ENCODE results near the gene PPP1R15A.

Gene PPP1R15A

GRCh38 chr19:48881741-48882657 is 9.8 kb downstream of the PPP1R15A start:
- ChIA-PET POLR2A (interaction anchor here (1.0 to 1.8 kb wide), 2 partner anchors 10 to 80 kb away, joined by 3 to 5 read pairs; partner anchors contain the start of gene PPP1R15A), CTCF (interaction anchor here (1.3 to 4.1 kb wide), 2 partner anchors 40 to 88 kb away, joined by 3 to 22 read pairs; no protein-coding TSS in a partner anchor)

GRCh38 chr19:48883726-48884125 is 11.5 kb downstream of the PPP1R15A start:
- no peaks in the 10 kb centered on the region for H3K9me3 ChIP-seq (ENCODE audit: control insufficient read depth, insufficient read depth, low read depth, low read length)
- H3K4me1 ChIP-seq (ENCODE audit: control insufficient read depth, insufficient read depth, low read length): no peaks in the 10 kb centered on the region
- TF ChIP-seq ZNF266 (tag by site-specific recombination; IDR thresholded peaks at IDR 0.05; ENCODE audit: low read depth) (no peak), PRDM6 (tag by site-specific recombination; IDR thresholded peaks at IDR 0.05) (no peak), ZBTB6 (tag by site-specific recombination; IDR thresholded peaks at IDR 0.05) (no peak), ZNF596 (tag by site-specific recombination; IDR thresholded peaks at IDR 0.05) (no peak), ZNF777 (tag by site-specific recombination; IDR thresholded peaks at IDR 0.05; ENCODE audit: borderline replicate concordance) (no peak), ZNF174 (tag by site-specific recombination; IDR thresholded peaks at IDR 0.05) (no peak), ZNF140 (tag by site-specific recombination; IDR thresholded peaks at IDR 0.05) (no peak), YY1 (tag by site-specific recombination; IDR thresholded peaks at IDR 0.05) (no peak), PRDM1 (tag by site-specific recombination; IDR thresholded peaks at IDR 0.05) (no peak)
- H3K4me3 ChIP-seq (ENCODE audit: low read depth, low read length): no peak overlapping the region
- H3K27ac ChIP-seq (ENCODE audit: extremely low read depth, low read depth, low read length): no peak overlapping the region
- H3K36me3 ChIP-seq (ENCODE audit: control insufficient read depth in 2 of 2, insufficient read depth in 1 of 2, low read length in 2 of 2): no peaks in the 10 kb centered on the region
- POLR2A ChIA-PET: no interaction called here
- CTCF ChIA-PET: interaction anchor here (1.6 kb wide), 1 partner anchor 41 kb away, joined by 3 read pairs; no protein-coding TSS in a partner anchor

More at GRCh38 chr19:48881741-48882657, 9.8 kb downstream of the PPP1R15A start:
- H3K9me3 ChIP-seq (ENCODE audit: control insufficient read depth, insufficient read depth, low read depth, low read length): no peaks in the 10 kb centered on the region
- no peak overlapping the region for H3K27ac ChIP-seq (ENCODE audit: extremely low read depth, low read depth, low read length)
- no peak overlapping the region for H3K4me3 ChIP-seq (ENCODE audit: low read depth, low read length)
- no peaks in the 10 kb centered on the region for H3K36me3 ChIP-seq (ENCODE audit: control insufficient read depth in 2 of 2, insufficient read depth in 1 of 2, low read length in 2 of 2)
- H3K4me1 ChIP-seq (ENCODE audit: control insufficient read depth, insufficient read depth, low read length): no peaks in the 10 kb centered on the region
- TF ChIP-seq, protein P1, sequence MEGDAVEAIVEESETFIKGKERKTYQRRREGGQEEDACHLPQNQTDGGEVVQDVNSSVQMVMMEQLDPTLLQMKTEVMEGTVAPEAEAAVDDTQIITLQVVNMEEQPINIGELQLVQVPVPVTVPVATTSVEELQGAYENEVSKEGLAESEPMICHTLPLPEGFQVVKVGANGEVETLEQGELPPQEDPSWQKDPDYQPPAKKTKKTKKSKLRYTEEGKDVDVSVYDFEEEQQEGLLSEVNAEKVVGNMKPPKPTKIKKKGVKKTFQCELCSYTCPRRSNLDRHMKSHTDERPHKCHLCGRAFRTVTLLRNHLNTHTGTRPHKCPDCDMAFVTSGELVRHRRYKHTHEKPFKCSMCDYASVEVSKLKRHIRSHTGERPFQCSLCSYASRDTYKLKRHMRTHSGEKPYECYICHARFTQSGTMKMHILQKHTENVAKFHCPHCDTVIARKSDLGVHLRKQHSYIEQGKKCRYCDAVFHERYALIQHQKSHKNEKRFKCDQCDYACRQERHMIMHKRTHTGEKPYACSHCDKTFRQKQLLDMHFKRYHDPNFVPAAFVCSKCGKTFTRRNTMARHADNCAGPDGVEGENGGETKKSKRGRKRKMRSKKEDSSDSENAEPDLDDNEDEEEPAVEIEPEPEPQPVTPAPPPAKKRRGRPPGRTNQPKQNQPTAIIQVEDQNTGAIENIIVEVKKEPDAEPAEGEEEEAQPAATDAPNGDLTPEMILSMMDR (tag by site-specific recombination; IDR thresholded peaks at IDR 0.05): no peak
- peak; percentile 94 for TF ChIP-seq ZNF76 (tag by site-specific recombination; IDR thresholded peaks at IDR 0.05; ENCODE audit: borderline replicate concordance, low read depth)
- TF ChIP-seq SETDB1 (IDR thresholded peaks at IDR 0.05; ENCODE audit: insufficient read length, low read length): peak; percentile 33
- TF ChIP-seq MYNN (tag by site-specific recombination; IDR thresholded peaks at IDR 0.05; ENCODE audit: borderline replicate concordance): no peak
- TF ChIP-seq YY1 (tag by site-specific recombination; IDR thresholded peaks at IDR 0.05): peak; percentile 68; the same call in 1 of the 2 replicates
- TF ChIP-seq KLF8 (tag by site-specific recombination; IDR thresholded peaks at IDR 0.05): peak; percentile 77

Measured in HEK293 (cell line).